Stimulated activated CD8-positive, alpha-beta memory T cell treated with anti-CD3 and anti-CD28 coated beads, Interleukin-12 subunit alpha, Interleukin-12 subunit beta, amount 100 ng/mL, for 1 hour (primary cell): Measurements from ENCODE around the gene GRB10.

Source experiments
- DNase-seq: peaks from one replicate; pipeline ENCODE4 v3.0.0-alpha.2; 2020; ENCODE audit warnings: low read depth

GRB10 gene

GRCh38 chr7:50667789-50668226 is 114.9 kb downstream of the GRB10 start:
- DNase-seq, result no peak

DNA sequence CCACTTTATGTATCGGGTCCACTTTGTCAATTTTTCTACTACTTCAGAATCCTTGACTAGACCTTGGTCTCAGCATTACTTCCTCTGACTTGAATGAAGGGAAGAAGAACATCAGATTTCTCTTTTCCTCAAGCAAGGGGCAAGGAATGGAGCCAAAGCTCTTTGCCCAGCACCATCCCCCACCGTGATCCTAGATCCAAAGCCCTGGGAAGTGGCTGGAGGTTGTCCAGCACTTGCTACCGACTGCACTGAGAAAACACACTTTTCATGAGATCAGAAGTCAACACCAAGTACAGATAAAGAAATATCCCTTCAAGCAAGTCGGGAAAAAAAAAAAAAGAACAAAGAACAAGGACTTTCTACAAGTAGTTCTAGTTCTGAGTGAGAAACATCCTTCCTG is 115.4 kb downstream of the GRB10 start:
- no peak for DNase-seq

- DNase-seq, result no peak
These were observed 116.6 kb downstream of the GRB10 start for GRCh38 chr7:50666124-50666496.

GRCh38 chr7:50665403-50666123 is 117.1 kb downstream of the GRB10 start:
- no peak for DNase-seq

DNA sequence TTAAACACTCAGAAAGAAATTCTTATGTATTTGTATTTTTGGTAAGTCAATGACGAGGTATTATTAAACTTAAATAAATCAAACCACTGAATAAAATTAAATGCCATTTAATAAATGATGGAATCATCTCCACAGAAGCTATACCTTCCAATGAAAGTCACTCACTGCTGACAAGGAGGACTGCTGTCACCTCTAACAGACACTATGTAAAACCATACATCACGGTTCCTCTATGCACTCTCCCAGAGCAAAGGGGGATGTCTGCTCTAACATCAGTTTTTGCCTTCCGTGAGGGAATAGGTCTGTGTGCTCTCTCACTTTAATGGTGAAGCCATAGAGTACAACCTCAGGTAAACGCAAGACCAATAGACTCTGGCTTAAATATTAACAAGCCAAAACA is 117.8 kb downstream of the GRB10 start:
- DNase-seq, result no peak

DNA sequence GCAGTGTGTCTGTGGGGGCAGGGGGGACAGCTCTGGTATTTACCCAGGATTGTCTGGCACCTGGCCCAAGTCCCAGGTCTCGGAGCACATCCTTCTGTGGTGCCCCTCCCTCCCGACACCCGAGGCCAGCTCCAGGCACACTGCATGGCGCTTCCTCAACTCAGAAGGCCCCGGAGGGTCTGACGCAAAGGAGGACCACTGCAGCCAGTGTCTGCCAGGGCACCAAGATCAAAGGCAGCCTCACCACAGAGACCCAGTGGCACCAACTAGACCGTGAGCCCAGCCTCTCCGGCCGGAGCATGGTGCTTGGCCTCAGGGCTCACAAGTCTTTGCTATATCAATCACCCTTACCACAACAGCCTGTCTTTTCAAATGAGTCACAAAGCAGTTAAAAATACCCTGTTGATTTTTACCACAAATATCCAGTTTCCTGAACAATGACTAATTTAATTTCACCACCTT is 118.2 kb downstream of the GRB10 start:
- no peak for DNase-seq

DNA sequence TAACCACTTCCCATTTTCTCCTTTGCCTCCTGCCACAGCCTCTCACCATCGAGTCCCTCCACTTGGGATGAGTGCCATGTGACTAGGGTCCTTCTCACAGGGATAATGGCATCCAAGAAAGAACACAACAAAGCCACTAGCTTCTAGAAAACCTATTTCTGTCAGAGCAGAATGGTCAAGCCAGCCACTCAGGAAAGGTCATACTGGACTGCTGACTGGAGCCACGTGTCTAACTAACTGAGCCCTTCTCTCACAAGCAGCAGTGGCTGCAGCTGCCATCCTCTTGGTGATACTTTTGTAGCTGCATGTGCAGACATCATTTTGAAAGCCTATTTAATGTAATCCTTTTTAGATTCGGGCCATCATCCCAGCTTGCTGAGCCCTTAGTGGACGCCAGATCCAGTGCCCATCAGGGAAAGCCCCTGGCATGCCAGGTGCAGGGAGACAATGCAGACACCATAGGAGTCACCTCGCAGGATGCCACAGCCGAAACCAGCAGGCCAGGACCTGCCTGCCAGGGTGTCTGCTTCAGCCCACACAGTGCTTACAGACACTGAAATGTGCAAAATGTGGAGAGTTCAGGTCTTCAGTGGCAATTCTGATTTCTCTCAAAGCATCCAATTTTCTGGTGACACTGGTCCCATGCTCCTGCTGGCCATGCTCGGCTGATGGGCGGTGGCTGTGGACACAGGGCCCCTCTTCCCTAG is 119.1 kb downstream of the GRB10 start:
- DNase-seq, result no peak

DNA sequence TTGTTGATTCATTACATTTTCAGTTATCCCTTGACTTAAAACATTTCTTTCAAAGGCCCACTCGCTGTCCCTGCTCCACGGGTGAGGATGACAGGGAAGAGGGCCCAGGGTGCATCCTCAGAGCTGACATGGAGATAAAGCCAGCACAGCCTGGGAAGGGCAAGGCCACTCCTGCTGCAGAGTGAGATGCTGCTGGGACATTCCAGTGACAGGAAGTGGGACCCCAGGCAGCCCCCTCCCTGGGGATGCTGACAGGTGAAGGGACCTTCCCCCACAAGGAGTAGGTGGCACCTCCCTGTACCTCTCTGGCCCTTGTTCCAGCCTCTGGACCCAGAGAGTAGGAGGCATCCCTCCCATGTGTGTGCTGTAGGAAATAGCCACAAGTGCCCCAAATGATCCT is 119.7 kb downstream of the GRB10 start:
- DNase-seq, result no peak

DNA sequence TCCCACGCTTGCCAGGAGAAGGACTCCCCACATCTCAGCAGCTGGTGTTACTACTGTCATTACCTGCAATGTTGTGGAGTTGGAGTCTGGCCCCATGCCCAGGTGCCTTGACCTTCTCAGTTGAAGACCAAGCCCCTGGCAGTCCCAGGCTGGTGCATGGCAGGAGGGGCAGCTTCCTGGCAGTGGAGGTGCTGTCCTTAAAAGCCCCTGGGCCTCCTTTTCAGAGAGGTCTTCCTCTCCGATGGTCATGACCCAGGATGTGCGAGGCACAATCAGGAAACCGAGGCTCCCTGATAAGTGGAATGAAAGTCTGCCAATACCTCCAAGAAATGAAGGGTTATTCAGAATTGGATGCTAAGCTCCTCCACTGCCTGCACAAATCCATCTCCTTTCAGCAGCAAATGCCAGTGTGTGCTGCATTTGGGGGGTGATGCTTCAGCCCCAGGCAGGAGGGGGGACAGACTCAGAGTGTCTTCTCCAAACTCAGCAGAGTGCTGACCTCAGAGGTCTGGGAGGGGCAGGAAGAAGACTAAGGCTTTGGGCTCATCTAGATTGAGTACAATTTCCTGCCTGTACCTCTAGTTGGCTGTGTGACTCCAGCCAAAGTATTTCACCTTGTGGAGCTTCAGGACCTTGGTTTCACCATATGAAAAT is 120.5 kb downstream of the GRB10 start:
- DNase-seq, result peak; percentile 9

- DNase-seq, result no peak
These were observed 121.2 kb downstream of the GRB10 start for GRCh38 chr7:50661345-50662040.

DNA sequence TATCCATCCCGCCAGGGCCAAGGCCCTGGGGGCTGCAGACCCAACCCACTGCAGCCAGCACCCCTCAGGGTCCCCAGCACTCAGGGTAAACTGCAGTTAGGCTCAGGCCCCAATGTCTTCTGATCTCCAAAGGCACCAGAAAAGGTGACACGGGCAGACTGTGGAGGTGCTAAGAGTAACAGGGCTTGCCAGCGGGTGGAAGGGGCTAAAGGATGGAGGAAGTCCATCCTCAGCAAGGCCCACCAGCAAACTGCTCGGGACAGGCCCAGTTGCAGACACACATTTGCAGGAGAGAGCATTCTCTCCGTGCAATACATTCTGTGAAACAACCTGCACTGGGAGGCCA is 121.9 kb downstream of the GRB10 start:
- no peak for DNase-seq

GRCh38 chr7:50660040-50660829 is 122.5 kb downstream of the GRB10 start:
- DNase-seq, result peak; percentile 20

- DNase-seq, result no peak
These were observed 123.2 kb downstream of the GRB10 start for GRCh38 chr7:50659329-50659965.

DNA sequence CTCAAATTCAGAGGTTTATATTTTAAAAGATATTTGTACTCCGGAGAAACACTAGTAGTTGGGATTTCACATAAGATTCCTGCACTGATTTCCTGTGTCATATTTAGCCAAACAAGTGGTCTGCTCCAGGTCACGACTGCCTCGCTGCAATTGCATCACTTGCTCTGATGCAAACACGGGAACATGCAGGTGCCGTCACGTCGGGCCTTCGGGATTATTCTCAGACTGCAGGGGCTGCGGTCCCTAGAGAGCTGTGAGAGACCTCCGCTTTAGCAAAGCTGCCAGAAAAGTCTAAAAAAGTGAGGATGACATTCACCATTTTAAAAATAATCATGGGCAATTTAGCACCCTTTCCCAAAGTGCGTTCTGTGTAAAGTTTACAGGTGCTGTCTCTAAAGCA is 124.0 kb downstream of the GRB10 start:
- no peak for DNase-seq

GRCh38 chr7:50657912-50658311 is 124.8 kb downstream of the GRB10 start:
- no peak for DNase-seq

GRCh38 chr7:50657341-50657873 is 125.3 kb downstream of the GRB10 start:
- DNase-seq, result no peak

- no peak for DNase-seq
These were observed 126.4 kb downstream of the GRB10 start for GRCh38 chr7:50656141-50656895.

DNA sequence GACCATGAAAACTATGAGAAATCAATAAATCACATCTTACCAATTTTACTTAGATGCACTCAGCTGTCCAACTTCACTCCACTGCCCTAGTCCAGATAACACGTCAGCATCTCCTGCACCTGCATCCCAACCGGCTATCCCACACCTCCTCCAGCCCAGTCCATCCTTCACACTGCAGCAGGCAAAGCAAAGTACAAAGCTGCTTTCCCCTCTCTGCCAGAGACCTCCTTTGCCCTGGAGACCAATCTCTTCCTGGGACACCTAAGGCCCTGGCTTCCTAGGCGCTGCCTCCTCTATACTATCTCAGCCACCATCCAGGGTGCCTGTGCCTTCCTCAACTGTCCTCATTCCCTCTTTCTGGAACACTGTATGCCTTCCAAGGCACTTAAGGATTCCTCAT is 127.2 kb downstream of the GRB10 start:
- no peak for DNase-seq

GRCh38 chr7:50655020-50655419 is 127.7 kb downstream of the GRB10 start:
- DNase-seq, result no peak

DNA sequence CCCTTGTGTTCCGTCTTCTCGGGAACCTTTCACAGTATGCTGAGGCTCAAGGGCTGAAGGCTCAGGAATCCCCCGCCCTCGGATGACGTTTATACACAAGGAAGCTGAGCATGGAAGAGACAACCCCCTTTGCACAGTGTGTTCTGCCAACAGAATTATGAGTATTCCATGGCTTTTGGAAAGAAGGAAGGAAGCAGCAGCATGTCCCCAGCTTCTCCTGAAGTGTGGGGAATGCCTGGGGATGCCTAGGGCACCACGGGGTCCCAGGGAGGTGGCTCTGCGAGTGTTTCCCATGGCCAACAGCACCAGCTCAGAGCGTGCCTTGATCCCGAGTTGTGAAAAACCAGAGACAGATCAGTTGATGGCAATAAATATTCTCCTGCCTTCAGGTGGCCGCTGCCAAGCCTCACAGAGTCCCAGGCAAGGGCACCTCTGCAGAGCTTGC is 128.7 kb downstream of the GRB10 start:
- no peak for DNase-seq
